Measurements from ENCODE around the gene FBXL17. TPM values are rescaled to one million over a fixed set of nuclear protein-coding genes. Genes with fewer than 3 reads are reported as not detected.

FBXL17 gene
- total RNA-seq, 4 donors from 2014 or later, result 16.1 to 31.8 (median 18.8) TPM

DNA sequence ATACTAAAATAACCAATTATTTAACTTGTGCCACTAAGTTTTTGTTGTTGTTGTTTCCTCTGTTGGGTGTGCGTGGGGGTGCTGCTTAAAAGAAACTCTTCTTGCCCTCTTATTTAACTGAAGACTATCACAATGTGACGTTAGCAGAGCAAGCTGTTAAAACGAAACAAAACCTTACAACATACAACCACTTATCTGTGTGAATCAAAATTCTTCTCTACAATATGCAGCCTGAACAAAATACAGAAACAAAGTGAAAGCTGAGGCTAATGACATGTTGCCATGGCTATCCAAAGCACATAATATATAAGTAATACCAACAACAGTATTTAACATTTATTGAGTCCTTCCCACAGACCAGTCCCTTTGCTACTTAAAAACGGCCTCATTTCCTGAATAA is 291.0 kb downstream of the FBXL17 start:
- no peak for DNase-seq (ENCODE audit: low spot score in 2 of 2)
- no peak for TF ChIP-seq POLR2A (IDR thresholded peaks at IDR 0.05)
- TF ChIP-seq, protein P1, sequence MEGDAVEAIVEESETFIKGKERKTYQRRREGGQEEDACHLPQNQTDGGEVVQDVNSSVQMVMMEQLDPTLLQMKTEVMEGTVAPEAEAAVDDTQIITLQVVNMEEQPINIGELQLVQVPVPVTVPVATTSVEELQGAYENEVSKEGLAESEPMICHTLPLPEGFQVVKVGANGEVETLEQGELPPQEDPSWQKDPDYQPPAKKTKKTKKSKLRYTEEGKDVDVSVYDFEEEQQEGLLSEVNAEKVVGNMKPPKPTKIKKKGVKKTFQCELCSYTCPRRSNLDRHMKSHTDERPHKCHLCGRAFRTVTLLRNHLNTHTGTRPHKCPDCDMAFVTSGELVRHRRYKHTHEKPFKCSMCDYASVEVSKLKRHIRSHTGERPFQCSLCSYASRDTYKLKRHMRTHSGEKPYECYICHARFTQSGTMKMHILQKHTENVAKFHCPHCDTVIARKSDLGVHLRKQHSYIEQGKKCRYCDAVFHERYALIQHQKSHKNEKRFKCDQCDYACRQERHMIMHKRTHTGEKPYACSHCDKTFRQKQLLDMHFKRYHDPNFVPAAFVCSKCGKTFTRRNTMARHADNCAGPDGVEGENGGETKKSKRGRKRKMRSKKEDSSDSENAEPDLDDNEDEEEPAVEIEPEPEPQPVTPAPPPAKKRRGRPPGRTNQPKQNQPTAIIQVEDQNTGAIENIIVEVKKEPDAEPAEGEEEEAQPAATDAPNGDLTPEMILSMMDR (IDR thresholded peaks at IDR 0.05), result no peak
- 94% methylated on average over 4 of the region's 4 CpGs for WGBS, 2 donors
- intact Hi-C loops (cut with DNase I; ENCODE audit: low total_unique reads), result no loop called here
- no peak overlapping the region for H3K4me3 ChIP-seq (ENCODE audit: low read depth, poor library complexity, severe bottlenecking)

DNA sequence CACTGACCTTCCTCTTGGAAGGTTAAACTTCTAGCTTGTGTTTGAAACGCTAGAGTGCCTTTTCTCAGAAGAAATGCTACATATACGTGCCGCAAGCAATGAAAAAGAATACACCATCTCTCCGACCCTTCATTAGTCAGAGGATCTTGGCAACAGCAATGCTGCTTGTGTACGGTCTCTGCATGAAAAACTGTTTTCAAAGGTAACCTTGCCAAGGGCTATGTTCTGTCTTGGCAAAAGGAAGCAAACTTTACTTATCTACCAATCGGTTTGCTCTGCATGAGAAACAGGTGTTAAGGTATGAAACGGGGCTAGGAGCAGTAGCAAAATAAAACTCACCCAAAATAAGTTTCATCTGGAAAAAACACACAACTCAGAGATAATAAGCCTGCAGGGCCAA is 297.8 kb downstream of the FBXL17 start:
- 34 to 47% methylated on average over 7 of the region's 7 CpGs for WGBS, 2 donors
- intact Hi-C loops (cut with DNase I; ENCODE audit: low total_unique reads), result no loop called here
- DNase-seq (ENCODE audit: low spot score in 2 of 2), result no peak
- TF ChIP-seq, protein P1 (IDR thresholded peaks at IDR 0.05), result no peak
- TF ChIP-seq POLR2A (IDR thresholded peaks at IDR 0.05), result no peak
- H3K4me3 ChIP-seq (ENCODE audit: low read depth, poor library complexity, severe bottlenecking), result no peak overlapping the region

DNA sequence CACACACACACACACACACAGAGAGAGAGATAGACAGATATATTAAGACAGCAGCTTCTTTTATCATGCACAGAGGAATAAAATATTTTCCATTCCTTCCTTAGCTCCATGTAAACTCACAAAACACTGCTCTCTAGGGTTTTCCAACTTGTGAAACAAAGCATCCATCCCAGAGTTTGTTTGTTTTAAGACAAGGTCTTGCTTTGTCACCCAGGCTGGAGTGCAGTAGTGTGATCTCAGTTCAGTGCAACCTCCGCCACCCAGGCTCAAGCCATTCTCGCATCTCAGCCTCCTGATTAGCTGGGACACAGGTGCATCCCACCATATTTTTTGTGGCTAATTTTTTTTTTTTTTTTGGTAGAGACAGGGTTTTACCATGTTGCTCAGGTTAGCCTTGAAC is 298.7 kb downstream of the FBXL17 start:
- no peak for DNase-seq (ENCODE audit: low spot score in 2 of 2)
- 96 to 98% methylated on average over 2 of the region's 2 CpGs for WGBS, 2 donors
- no peak for TF ChIP-seq POLR2A (IDR thresholded peaks at IDR 0.05)
- TF ChIP-seq, protein P1 (IDR thresholded peaks at IDR 0.05), result no peak
- H3K4me3 ChIP-seq (ENCODE audit: low read depth, poor library complexity, severe bottlenecking), result no peak overlapping the region
- intact Hi-C loops (cut with DNase I; ENCODE audit: low total_unique reads), result no loop called here

DNA sequence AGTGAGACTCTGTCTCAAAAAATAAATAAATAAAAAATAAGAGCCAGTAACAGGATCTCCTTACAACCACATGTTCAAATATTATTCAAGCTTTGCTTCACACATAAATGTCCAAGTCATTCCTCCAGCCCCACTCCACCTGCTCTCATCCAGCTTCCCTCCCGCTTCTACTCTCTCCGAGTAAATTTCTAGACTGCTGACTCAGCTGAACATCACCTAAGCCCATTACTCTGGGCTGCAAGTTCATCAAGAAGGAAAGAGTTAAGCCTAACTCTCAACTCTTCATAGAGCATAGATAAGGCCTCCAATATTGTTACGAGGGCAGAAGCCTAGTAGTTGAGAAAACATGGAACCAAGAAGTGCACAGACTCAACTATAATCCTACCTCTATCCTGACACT is 300.2 kb downstream of the FBXL17 start:
- intact Hi-C loops (cut with DNase I; ENCODE audit: low total_unique reads), result no loop called here
- H3K4me3 ChIP-seq (ENCODE audit: low read depth, poor library complexity, severe bottlenecking), result no peak overlapping the region
- 91 to 99% methylated on average over 3 of the region's 3 CpGs for WGBS, 2 donors
- TF ChIP-seq, protein P1 (IDR thresholded peaks at IDR 0.05), result no peak
- TF ChIP-seq POLR2A (IDR thresholded peaks at IDR 0.05), result no peak
- no peak for DNase-seq (ENCODE audit: low spot score in 2 of 2)

DNA sequence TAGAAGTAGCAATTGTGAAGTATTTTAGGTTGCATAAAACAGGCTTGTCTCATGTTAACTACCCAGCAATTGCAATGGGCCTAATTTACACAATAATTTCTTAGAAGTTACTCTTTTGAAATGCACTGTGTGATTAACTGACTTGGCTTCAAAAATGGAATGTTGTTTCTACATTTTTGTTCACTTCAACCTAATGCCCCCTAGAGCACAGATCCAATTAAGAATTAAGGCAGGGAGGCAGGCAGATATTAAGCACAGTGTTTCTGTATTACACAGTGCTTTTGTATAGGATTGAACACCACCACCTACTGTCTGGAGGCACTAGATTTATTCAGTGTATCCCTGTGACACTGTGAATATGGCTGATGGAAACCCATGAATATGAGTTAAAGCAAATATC is 302.1 kb downstream of the FBXL17 start:
- no peak for TF ChIP-seq POLR2A (IDR thresholded peaks at IDR 0.05)
- TF ChIP-seq, protein P1 (IDR thresholded peaks at IDR 0.05), result no peak
- H3K4me3 ChIP-seq (ENCODE audit: low read depth, poor library complexity, severe bottlenecking), result no peak overlapping the region
- no peak for DNase-seq (ENCODE audit: low spot score in 2 of 2)
- intact Hi-C loops (cut with DNase I; ENCODE audit: low total_unique reads), result no loop called here

DNA sequence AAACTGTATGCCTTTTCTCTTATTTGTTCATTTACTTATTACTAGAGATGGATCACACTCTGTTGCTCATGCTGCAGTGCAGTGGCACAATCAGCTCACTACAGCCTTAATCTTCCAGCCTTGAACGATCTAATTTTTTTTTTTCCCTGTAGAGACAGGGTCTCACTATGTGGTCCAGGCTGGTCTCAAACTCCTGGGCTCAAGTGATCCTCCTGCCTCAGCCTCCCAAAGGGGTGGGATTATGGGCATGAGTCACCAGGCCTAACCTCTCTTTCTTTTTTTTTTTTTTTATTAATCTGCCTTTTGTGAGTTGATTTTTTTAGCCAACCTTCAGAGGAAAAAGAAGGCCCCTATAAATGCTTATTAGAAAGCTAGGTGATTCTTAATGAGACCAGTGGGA is 303.0 kb downstream of the FBXL17 start:
- no peak overlapping the region for H3K4me3 ChIP-seq (ENCODE audit: low read depth, poor library complexity, severe bottlenecking)
- no peak for DNase-seq (ENCODE audit: low spot score in 2 of 2)
- WGBS, 2 donors, result 90 to 94% methylated on average over 1 of the region's 1 CpG
- TF ChIP-seq, protein P1 (IDR thresholded peaks at IDR 0.05), result no peak
- TF ChIP-seq POLR2A (IDR thresholded peaks at IDR 0.05), result no peak
- intact Hi-C loops (cut with DNase I; ENCODE audit: low total_unique reads), result no loop called here
